ENCODE results near the gene LRRTM3.

The LRRTM3 gene

DNA sequence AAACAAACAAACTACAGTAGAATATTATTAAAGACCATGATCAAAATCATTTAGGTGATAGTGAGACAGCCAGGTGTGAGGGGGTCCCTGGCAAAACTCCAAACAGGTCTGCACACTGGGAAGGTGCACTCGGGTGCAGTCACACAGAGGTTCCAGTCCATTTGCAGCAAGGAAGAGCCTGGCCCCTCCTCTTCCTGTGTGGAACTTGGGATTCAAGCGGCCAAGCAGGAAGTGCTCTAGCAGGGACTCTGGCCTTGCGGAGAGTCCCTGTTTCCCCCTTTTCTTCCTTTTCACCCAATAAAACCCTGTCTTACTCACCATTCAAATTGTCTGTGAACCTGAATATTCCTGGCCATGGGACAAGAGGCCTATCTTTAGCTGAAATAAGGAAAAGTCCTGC lies 181.8 kb downstream of the LRRTM3 start:
- Mint-ChIP-seq H3K9me3 (peaks cover 6% of the 10 kb centered on the region), H3K27ac (ENCODE audit: low read depth) (no peak overlapping the region), H3K4me3 (no peak overlapping the region), H3K27me3 (no peaks in the 10 kb centered on the region), H3K4me1 (no peaks in the 10 kb centered on the region), H3K36me3 (ENCODE audit: insufficient read depth) (no peaks in the 10 kb centered on the region)
- ATAC-seq (replicated peaks; ENCODE audit: extremely low read depth, poor library complexity, severe bottlenecking) (no peak), DNase-seq (ENCODE audit: low spot score in 2 of 2) (no peak)

GRCh38 chr10:67110286-67110685 lies 184.4 kb downstream of the LRRTM3 start:
- H3K36me3 Mint-ChIP-seq (ENCODE audit: insufficient read depth), result no peaks in the 10 kb centered on the region
- H3K27me3 Mint-ChIP-seq, result no peaks in the 10 kb centered on the region
- no peaks in the 10 kb centered on the region for H3K4me1 Mint-ChIP-seq
- peaks cover 11% of the 10 kb centered on the region for H3K9me3 Mint-ChIP-seq
- H3K27ac Mint-ChIP-seq (ENCODE audit: low read depth), result no peak overlapping the region
- no peak overlapping the region for H3K4me3 Mint-ChIP-seq
- ATAC-seq (replicated peaks; ENCODE audit: extremely low read depth, poor library complexity, severe bottlenecking) (no peak), DNase-seq (ENCODE audit: low spot score in 2 of 2) (no peak)

DNA sequence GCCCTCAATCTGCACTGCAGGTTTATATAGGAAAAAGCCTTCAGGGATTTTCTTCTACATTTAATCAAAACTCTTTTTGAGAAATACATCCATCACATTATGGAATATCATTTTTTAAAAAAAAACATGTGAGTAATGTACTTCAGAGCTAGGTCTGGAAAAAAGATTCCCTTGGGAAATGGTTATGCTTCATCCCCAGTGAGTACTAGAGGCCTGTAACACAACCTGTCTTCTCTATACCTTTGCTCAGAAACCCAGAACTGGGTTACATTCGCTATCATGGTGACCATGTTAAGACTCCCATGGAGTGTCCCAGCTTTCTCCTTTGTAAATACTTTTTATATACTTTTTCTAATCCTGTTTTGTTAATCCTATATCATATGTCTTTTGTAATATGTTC lies 186.9 kb downstream of the LRRTM3 start:
- DNase-seq (ENCODE audit: low spot score in 2 of 2) (no peak), ATAC-seq (replicated peaks; ENCODE audit: extremely low read depth, poor library complexity, severe bottlenecking) (no peak)
- H3K4me1 Mint-ChIP-seq, result no peaks in the 10 kb centered on the region
- H3K9me3 Mint-ChIP-seq, result peaks cover 11% of the 10 kb centered on the region
- no peaks in the 10 kb centered on the region for H3K27me3 Mint-ChIP-seq
- H3K27ac Mint-ChIP-seq (ENCODE audit: low read depth), result no peak overlapping the region
- H3K4me3 Mint-ChIP-seq, result no peak overlapping the region
- H3K36me3 Mint-ChIP-seq (ENCODE audit: insufficient read depth), result no peaks in the 10 kb centered on the region

DNA sequence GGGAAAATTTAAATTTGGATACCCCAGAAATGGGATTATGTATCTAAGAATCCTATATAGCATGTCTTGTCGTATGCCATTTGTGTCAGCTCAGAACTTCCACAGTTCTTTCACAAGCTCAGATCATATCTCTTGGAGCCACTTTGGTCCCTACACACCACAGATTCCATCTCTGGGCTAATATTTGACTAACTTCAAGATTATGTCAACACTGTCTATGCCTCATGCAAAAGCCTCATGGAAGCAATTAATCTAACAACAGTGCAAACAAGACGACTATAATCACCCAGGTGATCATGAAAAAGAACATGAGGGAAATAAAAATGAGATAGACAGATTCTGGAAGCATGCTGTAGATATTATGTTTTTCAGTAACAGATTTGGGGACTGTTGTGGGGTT lies 189.1 kb downstream of the LRRTM3 start:
- Mint-ChIP-seq H3K4me3 (no peak overlapping the region), H3K27ac (ENCODE audit: low read depth) (no peak overlapping the region), H3K4me1 (no peaks in the 10 kb centered on the region), H3K27me3 (no peaks in the 10 kb centered on the region), H3K36me3 (ENCODE audit: insufficient read depth) (no peaks in the 10 kb centered on the region), H3K9me3 (peaks cover 11% of the 10 kb centered on the region)
- no peak for DNase-seq (ENCODE audit: low spot score in 2 of 2)
- no peak for ATAC-seq (replicated peaks; ENCODE audit: extremely low read depth, poor library complexity, severe bottlenecking)

- ATAC-seq (replicated peaks; ENCODE audit: extremely low read depth, poor library complexity, severe bottlenecking), result no peak
- Mint-ChIP-seq H3K27me3 (no peaks in the 10 kb centered on the region), H3K4me3 (no peak overlapping the region), H3K27ac (ENCODE audit: low read depth) (no peak overlapping the region), H3K4me1 (no peaks in the 10 kb centered on the region), H3K36me3 (ENCODE audit: insufficient read depth) (no peaks in the 10 kb centered on the region), H3K9me3 (peaks cover 11% of the 10 kb centered on the region)
- no peak for DNase-seq (ENCODE audit: low spot score in 2 of 2)
These were observed 190.1 kb downstream of the LRRTM3 start for GRCh38 chr10:67115972-67116371.

- Mint-ChIP-seq H3K4me1 (no peaks in the 10 kb centered on the region), H3K27me3 (no peaks in the 10 kb centered on the region), H3K9me3 (peaks cover 7% of the 10 kb centered on the region), H3K4me3 (no peak overlapping the region), H3K36me3 (ENCODE audit: insufficient read depth) (no peaks in the 10 kb centered on the region), H3K27ac (ENCODE audit: low read depth) (no peak overlapping the region)
- DNase-seq (ENCODE audit: low spot score in 2 of 2) (no peak), ATAC-seq (replicated peaks; ENCODE audit: extremely low read depth, poor library complexity, severe bottlenecking) (no peak)
These were observed 193.8 kb downstream of the LRRTM3 start for GRCh38 chr10:67119651-67120050.

DNA sequence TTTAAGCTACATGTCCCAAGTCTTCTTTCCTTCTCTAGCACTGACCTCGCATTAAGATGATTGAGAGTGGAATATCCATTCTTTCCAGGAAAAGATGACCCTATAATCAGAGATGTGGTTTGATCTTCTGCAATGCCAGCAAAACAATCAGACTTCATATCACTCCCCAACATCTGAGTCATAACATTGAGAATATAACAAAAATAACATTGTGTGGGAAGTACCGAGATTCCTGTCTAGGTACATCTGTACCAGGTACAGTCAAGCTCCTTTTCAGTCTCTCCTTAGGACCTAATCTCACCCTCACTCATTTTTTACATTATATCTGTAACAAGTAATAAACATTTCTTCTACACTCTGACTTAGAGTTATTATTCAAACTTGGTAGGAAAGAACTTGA lies 201.6 kb downstream of the LRRTM3 start:
- H3K4me1 Mint-ChIP-seq, result no peaks in the 10 kb centered on the region
- no peaks in the 10 kb centered on the region for H3K36me3 Mint-ChIP-seq (ENCODE audit: insufficient read depth)
- peaks cover 3% of the 10 kb centered on the region for H3K9me3 Mint-ChIP-seq
- H3K27me3 Mint-ChIP-seq, result no peaks in the 10 kb centered on the region
- H3K27ac Mint-ChIP-seq (ENCODE audit: low read depth), result no peak overlapping the region
- no peak overlapping the region for H3K4me3 Mint-ChIP-seq
- no peak for ATAC-seq (replicated peaks; ENCODE audit: extremely low read depth, poor library complexity, severe bottlenecking)
- DNase-seq (ENCODE audit: low spot score in 2 of 2), result no peak

GRCh38 chr10:67140641-67141040 lies 214.8 kb downstream of the LRRTM3 start:
- DNase-seq (ENCODE audit: low spot score in 2 of 2) (no peak), ATAC-seq (replicated peaks; ENCODE audit: extremely low read depth, poor library complexity, severe bottlenecking) (no peak)
- H3K4me1 Mint-ChIP-seq, result no peaks in the 10 kb centered on the region
- H3K4me3 Mint-ChIP-seq, result no peak overlapping the region
- H3K27ac Mint-ChIP-seq (ENCODE audit: low read depth), result no peak overlapping the region
- H3K36me3 Mint-ChIP-seq (ENCODE audit: insufficient read depth), result no peaks in the 10 kb centered on the region
- no peaks in the 10 kb centered on the region for H3K27me3 Mint-ChIP-seq
- peaks cover 6% of the 10 kb centered on the region for H3K9me3 Mint-ChIP-seq

GRCh38 chr10:67141300-67141699 lies 215.5 kb downstream of the LRRTM3 start:
- H3K4me3 Mint-ChIP-seq, result no peak overlapping the region
- H3K27me3 Mint-ChIP-seq, result no peaks in the 10 kb centered on the region
- H3K36me3 Mint-ChIP-seq (ENCODE audit: insufficient read depth), result no peaks in the 10 kb centered on the region
- H3K27ac Mint-ChIP-seq (ENCODE audit: low read depth), result no peak overlapping the region
- ATAC-seq (replicated peaks; ENCODE audit: extremely low read depth, poor library complexity, severe bottlenecking), result no peak
- no peak for DNase-seq (ENCODE audit: low spot score in 2 of 2)
- H3K9me3 Mint-ChIP-seq, result peaks cover 6% of the 10 kb centered on the region
- H3K4me1 Mint-ChIP-seq, result no peaks in the 10 kb centered on the region

DNA sequence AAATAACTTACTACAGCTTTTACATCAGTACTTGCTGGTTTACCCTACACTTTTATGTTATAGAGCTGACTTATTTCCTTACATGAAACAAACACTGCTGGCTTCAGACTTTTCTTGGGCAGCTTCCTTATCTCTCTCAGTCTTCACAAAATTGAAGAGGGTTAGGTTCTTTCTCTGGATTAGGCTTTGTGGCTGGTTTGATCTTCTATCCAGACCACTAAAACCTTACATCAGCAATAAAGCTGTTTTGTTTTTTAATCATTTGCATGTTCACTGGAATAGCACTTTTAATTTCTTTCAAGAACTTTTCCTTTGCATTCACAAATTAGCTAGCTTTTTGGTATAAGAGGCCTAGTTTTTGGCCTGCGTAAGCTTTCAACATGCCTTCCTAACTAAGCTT lies 218.7 kb downstream of the LRRTM3 start:
- no peak for ATAC-seq (replicated peaks; ENCODE audit: extremely low read depth, poor library complexity, severe bottlenecking)

More for the DNA sequence above, 218.7 kb downstream of the LRRTM3 start:
- Mint-ChIP-seq H3K27ac (ENCODE audit: low read depth) (no peak overlapping the region), H3K4me1 (no peaks in the 10 kb centered on the region), H3K36me3 (ENCODE audit: insufficient read depth) (no peaks in the 10 kb centered on the region), H3K9me3 (no peaks in the 10 kb centered on the region), H3K27me3 (no peaks in the 10 kb centered on the region), H3K4me3 (no peak overlapping the region)
- no peak for DNase-seq (ENCODE audit: low spot score in 2 of 2)

All from central memory CD8-positive, alpha-beta T cell (primary cell).